Measurements from ENCODE around the gene IMPG2. TPM values are rescaled to one million over a fixed set of nuclear protein-coding genes. Genes with fewer than 3 reads are reported as not detected.

The IMPG2 gene
- total RNA-seq, 1 experiment from 2014 or later: 0.04 TPM

DNA sequence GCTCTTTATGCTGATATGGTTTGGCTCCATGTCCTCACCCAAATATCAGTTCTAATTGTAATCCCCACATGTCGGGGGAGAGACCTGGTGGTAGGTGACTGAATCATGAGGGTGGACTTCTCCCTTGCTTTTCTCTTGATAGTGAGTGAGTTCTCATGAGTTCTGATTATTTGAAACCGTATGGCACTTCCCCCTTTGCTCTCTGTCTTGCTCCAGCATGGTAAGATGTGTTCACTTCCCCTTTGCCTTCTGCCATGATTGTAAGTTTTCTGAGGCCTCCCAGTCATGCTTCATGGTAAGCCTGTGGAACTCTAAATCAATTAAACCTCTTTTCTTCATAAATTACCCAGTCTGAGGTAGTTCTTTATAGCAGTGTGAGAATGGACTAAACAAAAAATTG is 107.6 kb downstream of the IMPG2 start:
- Mint-ChIP-seq H3K9me3 (peaks cover 14 to 15% of the 10 kb centered on the region in 2 experiments), H3K4me3 (no peak overlapping the region), H3K4me1 (no peaks in the 10 kb centered on the region), H3K27ac (no peak overlapping the region; a peak in 1 of 7 replicates), H3K27me3 (ENCODE audit: low read depth) (no peaks in the 10 kb centered on the region), H3K36me3 (ENCODE audit: insufficient read depth in 1 of 3, low read depth in 3 of 3) (peaks cover 5 to 12% (median 6%) of the 10 kb centered on the region in 3 experiments; a peak in 6 of 7 replicates)
- Histone ChIP-seq H2BK20ac (ENCODE audit: low read depth, low read length, poor library complexity, severe bottlenecking) (no peak overlapping the region), H3K4me2 (ENCODE audit: insufficient read depth, insufficient read length, low read length) (no peak overlapping the region), H3K27ac (ENCODE audit: insufficient read length, low read depth, low read length) (no peak overlapping the region), H3K79me1 (ENCODE audit: insufficient read depth, low read depth, low read length, poor library complexity, severe bottlenecking) (no peaks in the 10 kb centered on the region), H2BK5ac (ENCODE audit: insufficient read length, low read length) (no peak overlapping the region), H3K9me3 (ENCODE audit: control insufficient read depth, low read depth, low read length) (peaks cover 7% of the 10 kb centered on the region), H3K23me2 (ENCODE audit: insufficient read length, low read depth, low read length, poor library complexity, severe bottlenecking) (no peaks in the 10 kb centered on the region), H4K91ac (ENCODE audit: insufficient read length, low read depth, low read length) (no peak overlapping the region), H2AFZ (ENCODE audit: low read length) (no peak overlapping the region), H4K20me1 (ENCODE audit: control insufficient read depth, insufficient read depth, insufficient read length) (no peaks in the 10 kb centered on the region), H3K14ac (ENCODE audit: insufficient read depth, low read length) (no peak overlapping the region), H3K27me3 (ENCODE audit: insufficient read depth, low read length) (no peaks in the 10 kb centered on the region), H4K5ac (ENCODE audit: insufficient read length, low read depth, low read length) (no peak overlapping the region), H3K79me2 (ENCODE audit: insufficient read depth, low read length) (no peaks in the 10 kb centered on the region), H2BK12ac (ENCODE audit: insufficient read length, low read depth, low read length) (no peak overlapping the region), H2BK120ac (ENCODE audit: low read depth, low read length, poor library complexity, severe bottlenecking) (no peak overlapping the region), H2AK5ac (ENCODE audit: insufficient read length, low read length) (no peak overlapping the region), H4K8ac (replicated peaks; ENCODE audit: insufficient read length, low read depth, low read length) (no peak overlapping the region), H2BK15ac (ENCODE audit: low read depth, low read length) (no peak overlapping the region), H3K18ac (ENCODE audit: insufficient read length, low read depth, low read length) (no peak overlapping the region), H3K9ac (ENCODE audit: extremely low read depth, insufficient read length, low read length) (no peak overlapping the region), H3K56ac (ENCODE audit: insufficient read length, low read depth, low read length) (no peak overlapping the region), H3K23ac (ENCODE audit: insufficient read length, low read depth, low read length) (no peak overlapping the region), H3K4me1 (ENCODE audit: insufficient read depth, low read length) (no peaks in the 10 kb centered on the region), H3T11ph (ENCODE audit: low read length) (no peak overlapping the region), H3K4ac (ENCODE audit: low read depth, low read length) (no peak overlapping the region)
- no CpG with 5 or more reads among the region's 2 CpGs for WGBS (ENCODE audit: extremely low coverage, insufficient read length, low lambda C conversion rate)
- DNase-seq: no peak
- TF ChIP-seq, protein P1, sequence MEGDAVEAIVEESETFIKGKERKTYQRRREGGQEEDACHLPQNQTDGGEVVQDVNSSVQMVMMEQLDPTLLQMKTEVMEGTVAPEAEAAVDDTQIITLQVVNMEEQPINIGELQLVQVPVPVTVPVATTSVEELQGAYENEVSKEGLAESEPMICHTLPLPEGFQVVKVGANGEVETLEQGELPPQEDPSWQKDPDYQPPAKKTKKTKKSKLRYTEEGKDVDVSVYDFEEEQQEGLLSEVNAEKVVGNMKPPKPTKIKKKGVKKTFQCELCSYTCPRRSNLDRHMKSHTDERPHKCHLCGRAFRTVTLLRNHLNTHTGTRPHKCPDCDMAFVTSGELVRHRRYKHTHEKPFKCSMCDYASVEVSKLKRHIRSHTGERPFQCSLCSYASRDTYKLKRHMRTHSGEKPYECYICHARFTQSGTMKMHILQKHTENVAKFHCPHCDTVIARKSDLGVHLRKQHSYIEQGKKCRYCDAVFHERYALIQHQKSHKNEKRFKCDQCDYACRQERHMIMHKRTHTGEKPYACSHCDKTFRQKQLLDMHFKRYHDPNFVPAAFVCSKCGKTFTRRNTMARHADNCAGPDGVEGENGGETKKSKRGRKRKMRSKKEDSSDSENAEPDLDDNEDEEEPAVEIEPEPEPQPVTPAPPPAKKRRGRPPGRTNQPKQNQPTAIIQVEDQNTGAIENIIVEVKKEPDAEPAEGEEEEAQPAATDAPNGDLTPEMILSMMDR (conservative IDR thresholded peaks at IDR 0.05): no peak

All from H9 (cell line).